H1 (cell line): ENCODE measurements around the gene CASP12.

Experiments
- EGR1 ChIP-seq: IDR thresholded peaks from 2 replicates; pipeline ENCODE4 v1.6.1; 2011; ENCODE audit warnings: low read depth, low read length, borderline replicate concordance
- RAD21 ChIP-seq, 2 experiments: IDR thresholded peaks in 1 of 2; conservative IDR thresholded peaks in 1 of 2; 2 replicates each; pipeline ENCODE4 v1.6.1; 2011; ENCODE audit warnings: low read depth in 2 of 2, low read length in 2 of 2, improper control_type of control experiment in 1 of 2, inconsistent platforms in 1 of 2, mild to moderate bottlenecking in 1 of 2, moderate library complexity in 1 of 2
- TF ChIP-seq, protein P1 (sequence below), 3 experiments: IDR thresholded peaks; 1 replicate in 2 of 3; 2 replicates in 1 of 3; pipeline versions ENCODE4 v1.5.1 to v1.6.1; 2011; ENCODE audit warnings: low read length in 3 of 3, mild to moderate bottlenecking in 3 of 3, inconsistent platforms in 2 of 3, low read depth in 1 of 3, moderate library complexity in 1 of 3; ENCODE audit not compliant: insufficient read depth in 1 of 3; ENCODE audit errors: control extremely low read depth in 1 of 3

DNA sequence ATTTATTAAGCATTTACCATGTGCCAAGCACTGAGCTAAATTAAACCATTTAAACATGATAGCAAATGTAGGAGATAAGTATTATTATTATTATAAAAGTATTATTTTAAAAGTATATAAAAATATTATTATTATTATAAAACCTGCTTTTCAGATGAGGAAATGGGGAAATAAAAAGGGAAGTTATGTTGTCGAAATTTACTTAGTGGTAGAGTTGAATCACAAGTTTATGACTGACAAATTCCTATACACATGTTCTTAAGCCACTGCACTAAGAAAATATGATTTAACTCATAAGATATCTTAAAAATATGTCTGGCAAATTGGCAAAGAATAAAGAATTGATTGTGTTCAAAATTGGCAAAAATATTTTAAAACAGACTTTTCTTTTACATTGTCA, 53.8 kb downstream of the CASP12 start:
- TF ChIP-seq, protein P1, sequence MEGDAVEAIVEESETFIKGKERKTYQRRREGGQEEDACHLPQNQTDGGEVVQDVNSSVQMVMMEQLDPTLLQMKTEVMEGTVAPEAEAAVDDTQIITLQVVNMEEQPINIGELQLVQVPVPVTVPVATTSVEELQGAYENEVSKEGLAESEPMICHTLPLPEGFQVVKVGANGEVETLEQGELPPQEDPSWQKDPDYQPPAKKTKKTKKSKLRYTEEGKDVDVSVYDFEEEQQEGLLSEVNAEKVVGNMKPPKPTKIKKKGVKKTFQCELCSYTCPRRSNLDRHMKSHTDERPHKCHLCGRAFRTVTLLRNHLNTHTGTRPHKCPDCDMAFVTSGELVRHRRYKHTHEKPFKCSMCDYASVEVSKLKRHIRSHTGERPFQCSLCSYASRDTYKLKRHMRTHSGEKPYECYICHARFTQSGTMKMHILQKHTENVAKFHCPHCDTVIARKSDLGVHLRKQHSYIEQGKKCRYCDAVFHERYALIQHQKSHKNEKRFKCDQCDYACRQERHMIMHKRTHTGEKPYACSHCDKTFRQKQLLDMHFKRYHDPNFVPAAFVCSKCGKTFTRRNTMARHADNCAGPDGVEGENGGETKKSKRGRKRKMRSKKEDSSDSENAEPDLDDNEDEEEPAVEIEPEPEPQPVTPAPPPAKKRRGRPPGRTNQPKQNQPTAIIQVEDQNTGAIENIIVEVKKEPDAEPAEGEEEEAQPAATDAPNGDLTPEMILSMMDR (IDR thresholded peaks at IDR 0.05; ENCODE audit: control extremely low read depth in 1 of 3, insufficient read depth in 1 of 3, low read depth in 1 of 3, low read length in 3 of 3) = no peak
- TF ChIP-seq EGR1 (no peak), RAD21 (IDR thresholded peaks at IDR 0.05 in 1 of 2, conservative IDR thresholded peaks at IDR 0.05 in 1 of 2; ENCODE audit: low read depth in 2 of 2, low read length in 2 of 2) (no peak)
